ENCODE data around the gene TRPV6. TPM values are rescaled to one million over a fixed set of nuclear protein-coding genes. Genes with fewer than 3 reads are reported as not detected.

TRPV6 gene
- total and polyA plus RNA-seq, 2 of the 4 experiments (the other 2 are of a cell fraction) = 0.03 TPM; not detected in 1

GRCh38 chr7:142875456-142875855 lies 10.1 kb downstream of the TRPV6 start:
- ChIA-PET CTCF (no interaction called here), POLR2A (ENCODE audit: unreplicated experiment) (no interaction called here)
- Histone ChIP-seq H3K9me3 (ENCODE audit: control insufficient read depth, insufficient read depth, low read length) (no peaks in the 10 kb centered on the region; the same call in 1 of the 2 replicates), H3K56ac (ENCODE audit: extremely low read depth, insufficient read depth, low read length) (no peak overlapping the region), H3K9me1 (ENCODE audit: insufficient read depth, low read length) (no peaks in the 10 kb centered on the region), H3K36me3 (ENCODE audit: control insufficient read depth, insufficient read depth, low read length) (no peaks in the 10 kb centered on the region), H3K18ac (ENCODE audit: low read depth, low read length) (no peak overlapping the region), H3K14ac (replicated peaks; ENCODE audit: low read depth, low read length) (no peak overlapping the region), H3K4me3 (ENCODE audit: insufficient read depth, low read depth, low read length) (no peak overlapping the region), H3K27me3 (ENCODE audit: control insufficient read depth, insufficient read depth, low read length) (no peaks in the 10 kb centered on the region), H2BK120ac (ENCODE audit: low read depth, low read length) (no peak overlapping the region), H2AFZ (replicated peaks; ENCODE audit: low read length, poor library complexity) (no peak overlapping the region), H3K23ac (ENCODE audit: low read depth, low read length) (no peak overlapping the region), H2BK15ac (ENCODE audit: low read depth, low read length) (no peak overlapping the region), H4K8ac (ENCODE audit: low read depth in 2 of 2, low read length in 2 of 2) (no peak overlapping the region), H2AK9ac (replicated peaks; ENCODE audit: low read depth, low read length, poor library complexity) (no peak overlapping the region), H2AK5ac (ENCODE audit: low read depth, low read length) (no peak overlapping the region), H3K4me2 (ENCODE audit: low read depth, low read length) (no peak overlapping the region), H4K91ac (ENCODE audit: insufficient read depth, low read depth, low read length) (no peak overlapping the region), H4K5ac (ENCODE audit: low read depth, low read length) (no peak overlapping the region), H3K4me1 (ENCODE audit: control insufficient read depth, insufficient read depth, low read length) (no peaks in the 10 kb centered on the region), H2BK5ac (ENCODE audit: low read depth, low read length, poor library complexity, severe bottlenecking) (no peak overlapping the region), H2BK20ac (ENCODE audit: low read depth, low read length) (no peak overlapping the region), H4K20me1 (ENCODE audit: insufficient read depth, low read length) (no peaks in the 10 kb centered on the region), H3K79me1 (ENCODE audit: low read depth in 1 of 2, low read length in 2 of 2) (no peaks in the 10 kb centered on the region), H3K4ac (ENCODE audit: low read depth, low read length) (no peak overlapping the region), H3K27ac (ENCODE audit: insufficient read depth, low read length) (no peak overlapping the region), H3K9ac (ENCODE audit: low read depth, low read length) (no peak overlapping the region)
- dilution Hi-C loops (cut with HindIII; ENCODE audit: low sequenced_read_pairs, unreplicated experiment) = no loop called here
- TF ChIP-seq RCOR1 (IDR thresholded peaks at IDR 0.05; ENCODE audit: insufficient replicate concordance, low read length) (no peak), NFE2L2 (IDR thresholded peaks at IDR 0.05; ENCODE audit: low read depth, low read length) (no peak), POLR2A (IDR thresholded peaks at IDR 0.05; ENCODE audit: low read depth, low read length) (no peak), RFX5 (IDR thresholded peaks at IDR 0.05; ENCODE audit: low read depth, low read length) (no peak), CHD1 (IDR thresholded peaks at IDR 0.05; ENCODE audit: low read depth, low read length) (no peak), MAZ (IDR thresholded peaks at IDR 0.05; ENCODE audit: borderline replicate concordance, low read depth, low read length) (no peak), MXI1 (IDR thresholded peaks at IDR 0.05; ENCODE audit: borderline replicate concordance, low read depth, low read length) (no peak), RAD21 (IDR thresholded peaks at IDR 0.05; ENCODE audit: low read length) (no peak), FOS (IDR thresholded peaks at IDR 0.05; ENCODE audit: low read depth, low read length) (no peak), BHLHE40 (IDR thresholded peaks at IDR 0.05; ENCODE audit: low read depth, low read length) (no peak), CEBPB (IDR thresholded peaks at IDR 0.05; ENCODE audit: low read depth, low read length) (no peak), SMC3 (IDR thresholded peaks at IDR 0.05; ENCODE audit: low read depth, low read length) (no peak), MAFK (IDR thresholded peaks at IDR 0.05; ENCODE audit: low read depth, low read length) (no peak)
- TF ChIP-seq, protein P1, sequence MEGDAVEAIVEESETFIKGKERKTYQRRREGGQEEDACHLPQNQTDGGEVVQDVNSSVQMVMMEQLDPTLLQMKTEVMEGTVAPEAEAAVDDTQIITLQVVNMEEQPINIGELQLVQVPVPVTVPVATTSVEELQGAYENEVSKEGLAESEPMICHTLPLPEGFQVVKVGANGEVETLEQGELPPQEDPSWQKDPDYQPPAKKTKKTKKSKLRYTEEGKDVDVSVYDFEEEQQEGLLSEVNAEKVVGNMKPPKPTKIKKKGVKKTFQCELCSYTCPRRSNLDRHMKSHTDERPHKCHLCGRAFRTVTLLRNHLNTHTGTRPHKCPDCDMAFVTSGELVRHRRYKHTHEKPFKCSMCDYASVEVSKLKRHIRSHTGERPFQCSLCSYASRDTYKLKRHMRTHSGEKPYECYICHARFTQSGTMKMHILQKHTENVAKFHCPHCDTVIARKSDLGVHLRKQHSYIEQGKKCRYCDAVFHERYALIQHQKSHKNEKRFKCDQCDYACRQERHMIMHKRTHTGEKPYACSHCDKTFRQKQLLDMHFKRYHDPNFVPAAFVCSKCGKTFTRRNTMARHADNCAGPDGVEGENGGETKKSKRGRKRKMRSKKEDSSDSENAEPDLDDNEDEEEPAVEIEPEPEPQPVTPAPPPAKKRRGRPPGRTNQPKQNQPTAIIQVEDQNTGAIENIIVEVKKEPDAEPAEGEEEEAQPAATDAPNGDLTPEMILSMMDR (conservative IDR thresholded peaks at IDR 0.05; ENCODE audit: low read depth, low read length) = no peak
- TF ChIP-seq, protein P2, sequence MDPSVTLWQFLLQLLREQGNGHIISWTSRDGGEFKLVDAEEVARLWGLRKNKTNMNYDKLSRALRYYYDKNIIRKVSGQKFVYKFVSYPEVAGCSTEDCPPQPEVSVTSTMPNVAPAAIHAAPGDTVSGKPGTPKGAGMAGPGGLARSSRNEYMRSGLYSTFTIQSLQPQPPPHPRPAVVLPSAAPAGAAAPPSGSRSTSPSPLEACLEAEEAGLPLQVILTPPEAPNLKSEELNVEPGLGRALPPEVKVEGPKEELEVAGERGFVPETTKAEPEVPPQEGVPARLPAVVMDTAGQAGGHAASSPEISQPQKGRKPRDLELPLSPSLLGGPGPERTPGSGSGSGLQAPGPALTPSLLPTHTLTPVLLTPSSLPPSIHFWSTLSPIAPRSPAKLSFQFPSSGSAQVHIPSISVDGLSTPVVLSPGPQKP (IDR thresholded peaks at IDR 0.05; ENCODE audit: borderline replicate concordance, low read depth, low read length) = no peak
- TF ChIP-seq, protein P3, sequence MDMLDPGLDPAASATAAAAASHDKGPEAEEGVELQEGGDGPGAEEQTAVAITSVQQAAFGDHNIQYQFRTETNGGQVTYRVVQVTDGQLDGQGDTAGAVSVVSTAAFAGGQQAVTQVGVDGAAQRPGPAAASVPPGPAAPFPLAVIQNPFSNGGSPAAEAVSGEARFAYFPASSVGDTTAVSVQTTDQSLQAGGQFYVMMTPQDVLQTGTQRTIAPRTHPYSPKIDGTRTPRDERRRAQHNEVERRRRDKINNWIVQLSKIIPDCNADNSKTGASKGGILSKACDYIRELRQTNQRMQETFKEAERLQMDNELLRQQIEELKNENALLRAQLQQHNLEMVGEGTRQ (IDR thresholded peaks at IDR 0.05; ENCODE audit: low read depth, low read length) = no peak
- intact Hi-C loops (cut with micrococcal nuclease) = no loop called here
- ATAC-seq (ENCODE audit: low read depth) = no peak
- WGBS, 2 experiments (ENCODE audit: extremely low coverage in 2 of 2, insufficient read length in 1 of 2) = 70% methylated on average over 8 of the region's 14 CpGs; no CpG with 5 or more reads in 1 of the 2 experiments
- BruUV-seq (replicated peaks) = no TSS peak
- DNase-seq = no peak
- in situ Hi-C loops (cut with MboI; ENCODE audit: low sequenced_read_pairs) = no loop called here
